Omental fat pad (tissue), 4 donors: Measurements from ENCODE around the gene ADGRB2. TPM values are rescaled to one million over a fixed set of nuclear protein-coding genes. Genes with fewer than 3 reads are reported as not detected.

Experiments used
- ATAC-seq: fragments of 150-250 bp; one replicate; pipeline ENCODE4 v1.9.1; 2016; ENCODE audit warnings: mild to moderate bottlenecking, moderate library complexity; ENCODE audit not compliant: low FRiP score
- DNase-seq: peaks from one replicate; pipeline ENCODE4 v3.0.0-alpha.2; 2019; ENCODE audit warnings: low spot score
- CTCF ChIP-seq, 3 donors: fragments of 450-650 bp; IDR thresholded peaks; one replicate each; pipeline ENCODE4 v1.5.1; 2016 to 2017; ENCODE audit warnings: antibody characterized with exemption in 3 of 3, mild to moderate bottlenecking in 3 of 3, moderate library complexity in 2 of 3
- total RNA-seq, 4 donors: library from RNA; depleted of rRNA; stranded (reverse); fragments of >200 nt; gene quantifications; one replicate each; pipeline ENCODE4 v1.1.0, GENCODE V29; 2016

The ADGRB2 gene
- total RNA-seq, 4 donors from 2014 or later = 0.79 to 7.5 (median 3.3) TPM

GRCh38 chr1:31696242-31696641 is 67.9 kb downstream of the ADGRB2 start:
- ATAC-seq (no peak), DNase-seq (no peak)
- TF ChIP-seq CTCF (IDR thresholded peaks at IDR 0.05) = no peak

GRCh38 chr1:31695327-31695726 is 68.8 kb downstream of the ADGRB2 start:
- no peak for ATAC-seq
- DNase-seq = no peak
- TF ChIP-seq CTCF (IDR thresholded peaks at IDR 0.05) = no peak

GRCh38 chr1:31694964-31695313 is 69.2 kb downstream of the ADGRB2 start:
- DNase-seq (no peak), ATAC-seq (no peak)

GRCh38 chr1:31694069-31694963 is 69.8 kb downstream of the ADGRB2 start:
- DNase-seq (no peak), ATAC-seq (no peak)
- no peak for TF ChIP-seq CTCF (IDR thresholded peaks at IDR 0.05)

More at GRCh38 chr1:31694964-31695313, 69.2 kb downstream of the ADGRB2 start:
- TF ChIP-seq CTCF (IDR thresholded peaks at IDR 0.05) = no peak

- DNase-seq = no peak
Measured at GRCh38 chr1:31693231-31693630, 70.9 kb downstream of the ADGRB2 start.

GRCh38 chr1:31691951-31692350 is 72.2 kb downstream of the ADGRB2 start:
- no peak for TF ChIP-seq CTCF (IDR thresholded peaks at IDR 0.05)
- DNase-seq (no peak), ATAC-seq (no peak)

More at GRCh38 chr1:31693231-31693630, 70.9 kb downstream of the ADGRB2 start:
- no peak for TF ChIP-seq CTCF (IDR thresholded peaks at IDR 0.05)
- ATAC-seq = no peak

- no peak for ATAC-seq
- DNase-seq = no peak
- no peak for TF ChIP-seq CTCF (IDR thresholded peaks at IDR 0.05)
Measured at GRCh38 chr1:31691446-31691845, 72.7 kb downstream of the ADGRB2 start.
